Measurements from ENCODE around the gene C17orf50.

C17orf50 gene

GRCh38 chr17:35752945-35753764, 7.5 kb upstream of the C17orf50 start, which contains the start of gene GAS2L2:
Gene GAS2L2, minus strand, starts transcription at chr17:35753239. Its CDS starts 389 bp downstream, at chr17:35752850.
- no peak for DNase-seq (ENCODE audit: low read depth)

- no peak for DNase-seq (ENCODE audit: low read depth)
Measured at GRCh38 chr17:35757243-35757642, 3.4 kb upstream of the C17orf50 start.

GRCh38 chr17:35761601-35762000, 914 bp downstream of the C17orf50 start:
- DNase-seq (ENCODE audit: low read depth): no peak

GRCh38 chr17:35763767-35764122, 3.1 kb downstream of the C17orf50 start:
- no peak for DNase-seq (ENCODE audit: low read depth)

GRCh38 chr17:35764123-35764991, 3.7 kb downstream of the C17orf50 start:
- DNase-seq (ENCODE audit: low read depth): peak; percentile 71

GRCh38 chr17:35765086-35765710, 4.5 kb downstream of the C17orf50 start:
- no peak for DNase-seq (ENCODE audit: low read depth)

- no peak for DNase-seq (ENCODE audit: low read depth)
Measured at GRCh38 chr17:35765756-35766488, 5.2 kb downstream of the C17orf50 start.

GRCh38 chr17:35766489-35766877, 5.8 kb downstream of the C17orf50 start:
- DNase-seq (ENCODE audit: low read depth): no peak

GRCh38 chr17:35766903-35767510, 6.3 kb downstream of the C17orf50 start:
- DNase-seq (ENCODE audit: low read depth): no peak

- DNase-seq (ENCODE audit: low read depth): no peak
Measured at GRCh38 chr17:35768797-35769196, 8.1 kb downstream of the C17orf50 start.

GRCh38 chr17:35769895-35770486, 9.3 kb downstream of the C17orf50 start:
- no peak for DNase-seq (ENCODE audit: low read depth)

- no peak for DNase-seq (ENCODE audit: low read depth)
Measured at GRCh38 chr17:35773129-35773528, 12.4 kb downstream of the C17orf50 start.

GRCh38 chr17:35773679-35774425, 13.2 kb downstream of the C17orf50 start:
- no peak for DNase-seq (ENCODE audit: low read depth)

- DNase-seq (ENCODE audit: low read depth): no peak
Measured at GRCh38 chr17:35774499-35774898, 13.8 kb downstream of the C17orf50 start.

GRCh38 chr17:35775039-35775438, 14.4 kb downstream of the C17orf50 start:
- no peak for DNase-seq (ENCODE audit: low read depth)

- no peak for DNase-seq (ENCODE audit: low read depth)
Measured at GRCh38 chr17:35775583-35775982, 14.9 kb downstream of the C17orf50 start.

- DNase-seq (ENCODE audit: low read depth): no peak
Measured at GRCh38 chr17:35778641-35779196, 18.0 kb downstream of the C17orf50 start.

- no peak for DNase-seq (ENCODE audit: low read depth)
Measured at GRCh38 chr17:35780950-35781349, 20.3 kb downstream of the C17orf50 start.

GRCh38 chr17:35784895-35785294, 24.2 kb downstream of the C17orf50 start:
- no peak for DNase-seq (ENCODE audit: low read depth)

GRCh38 chr17:35786941-35787432, 26.3 kb downstream of the C17orf50 start:
- DNase-seq (ENCODE audit: low read depth): no peak

All from stimulated activated CD8-positive, alpha-beta memory T cell treated with anti-CD3 and anti-CD28 coated beads, Interleukin-12 subunit alpha, Interleukin-12 subunit beta, amount 100 ng/mL, for 1 hour (primary cell).